Femur (tissue), 1 donor: ENCODE measurements around the gene STAT5B.
A peak's percentile ranks its signal among the peaks of the same experiment; 100 is the strongest.

Experiments used
- DNase-seq: peaks from one replicate; pipeline ENCODE4 v3.0.0-alpha.2; 2017

The STAT5B gene

GRCh38 chr17:42284024-42284369 lies 7.8 kb upstream of the STAT5B start:
- no peak for DNase-seq

DNA sequence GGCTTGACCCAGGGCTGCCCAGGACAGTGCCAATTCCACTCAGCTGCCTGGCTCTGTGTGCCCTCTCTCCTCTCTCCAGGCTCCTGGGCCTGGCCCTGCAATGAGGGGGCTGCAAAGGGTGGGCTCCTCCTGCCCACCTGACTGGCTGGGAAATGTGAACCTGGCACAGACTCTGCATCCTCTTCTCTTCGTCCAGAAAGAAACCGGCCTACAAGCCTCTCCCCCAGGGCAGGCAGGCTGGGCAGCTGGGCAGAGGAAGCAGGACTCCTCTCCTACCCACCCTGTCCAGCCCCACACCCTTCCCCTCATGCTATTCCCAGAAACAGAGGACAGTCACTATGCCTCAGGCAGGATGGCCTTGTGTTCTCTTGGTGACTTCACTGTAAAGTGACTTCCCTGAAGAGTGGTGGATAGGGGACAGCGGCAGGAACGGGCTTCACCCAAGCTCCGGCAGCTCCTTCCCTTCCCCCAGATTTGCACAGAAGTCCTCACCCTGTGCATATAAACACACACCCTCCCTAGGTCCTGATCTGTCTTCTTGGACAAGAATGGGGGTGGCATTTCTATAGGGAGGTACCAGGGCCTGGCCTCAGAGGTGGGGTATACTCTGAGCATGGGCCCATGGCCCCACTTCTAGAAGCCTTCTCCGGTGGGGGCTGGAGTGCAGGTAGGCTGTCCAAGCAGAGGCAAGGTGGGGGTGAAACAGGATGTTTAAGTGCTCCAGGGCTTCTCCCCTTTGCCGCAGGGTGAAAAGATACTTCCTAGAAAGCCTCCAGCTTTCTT lies 7.2 kb upstream of the STAT5B start:
- no peak for DNase-seq

DNA sequence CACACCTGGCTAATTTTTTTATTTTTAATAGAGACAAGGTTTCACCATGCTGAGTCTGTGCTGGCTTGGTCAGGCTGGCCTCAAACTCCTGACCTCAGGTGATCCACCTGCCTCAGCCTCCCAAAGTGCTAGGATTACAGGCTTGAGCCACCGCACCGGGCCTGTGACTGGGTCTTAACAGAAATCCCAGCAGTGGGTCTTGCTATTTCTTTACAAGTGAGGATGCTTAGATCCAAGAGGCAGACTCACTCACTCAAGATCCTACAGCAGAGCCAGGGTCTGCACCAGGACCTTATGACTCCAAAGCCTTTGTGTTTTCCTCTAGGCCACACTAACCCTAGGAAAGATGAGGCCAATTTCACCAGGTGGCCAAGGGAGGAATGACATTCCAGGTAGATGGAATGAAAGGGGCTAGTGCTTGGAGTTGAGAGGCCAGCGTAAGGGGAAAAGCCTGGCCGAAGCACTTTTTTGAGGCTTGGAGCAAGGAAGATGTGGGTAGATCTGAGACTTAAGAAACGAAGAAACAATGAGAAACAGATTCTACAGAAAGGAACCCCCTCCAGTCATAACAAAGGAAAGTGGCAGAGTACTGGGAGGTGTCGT lies 6.4 kb upstream of the STAT5B start:
- DNase-seq, result no peak

- DNase-seq, result no peak
These were observed 5.4 kb upstream of the STAT5B start for GRCh38 chr17:42281571-42282096.

DNA sequence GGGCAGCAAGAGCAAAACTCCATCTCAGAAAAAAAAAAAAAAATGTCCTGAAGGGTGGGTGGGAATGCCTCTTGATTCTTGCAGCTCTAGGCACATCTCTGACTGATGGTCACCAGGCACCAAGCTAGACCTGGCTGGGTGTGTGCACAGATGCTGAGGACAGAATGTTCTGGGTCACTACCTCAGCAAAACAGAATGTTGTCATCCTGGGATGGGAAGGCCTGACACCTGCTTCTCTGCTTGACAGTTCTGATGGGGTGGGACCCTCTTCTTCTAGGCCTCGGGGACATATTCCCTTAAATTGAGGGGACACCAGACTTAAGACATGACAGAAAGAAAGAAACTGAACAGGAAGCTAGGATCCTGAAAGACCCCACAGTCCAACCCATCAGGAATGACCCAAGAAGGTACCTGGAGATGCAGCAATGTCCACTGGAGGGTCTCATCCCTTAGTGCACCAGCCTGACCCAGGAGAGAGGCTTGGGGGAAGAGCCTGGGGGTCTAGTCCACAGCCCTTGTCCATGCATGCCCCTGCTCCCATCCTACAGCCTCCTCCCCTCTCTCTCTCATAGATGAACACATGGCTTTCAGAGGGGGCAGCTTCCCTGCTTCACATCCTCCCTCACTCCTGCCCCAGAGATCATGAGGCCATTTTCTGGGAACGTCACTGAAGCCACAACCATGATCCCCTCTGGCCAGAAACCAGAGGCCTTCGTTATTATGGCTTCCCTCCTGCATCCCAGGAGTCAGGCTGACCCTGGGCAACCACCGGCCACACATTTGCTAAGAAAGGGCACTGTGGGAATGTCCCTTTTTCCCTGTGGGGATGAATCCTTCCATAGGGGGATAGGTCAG lies 3.8 kb upstream of the STAT5B start:
- DNase-seq, result no peak

GRCh38 chr17:42277342-42277712 lies 1.1 kb upstream of the STAT5B start:
- DNase-seq, result no peak

DNA sequence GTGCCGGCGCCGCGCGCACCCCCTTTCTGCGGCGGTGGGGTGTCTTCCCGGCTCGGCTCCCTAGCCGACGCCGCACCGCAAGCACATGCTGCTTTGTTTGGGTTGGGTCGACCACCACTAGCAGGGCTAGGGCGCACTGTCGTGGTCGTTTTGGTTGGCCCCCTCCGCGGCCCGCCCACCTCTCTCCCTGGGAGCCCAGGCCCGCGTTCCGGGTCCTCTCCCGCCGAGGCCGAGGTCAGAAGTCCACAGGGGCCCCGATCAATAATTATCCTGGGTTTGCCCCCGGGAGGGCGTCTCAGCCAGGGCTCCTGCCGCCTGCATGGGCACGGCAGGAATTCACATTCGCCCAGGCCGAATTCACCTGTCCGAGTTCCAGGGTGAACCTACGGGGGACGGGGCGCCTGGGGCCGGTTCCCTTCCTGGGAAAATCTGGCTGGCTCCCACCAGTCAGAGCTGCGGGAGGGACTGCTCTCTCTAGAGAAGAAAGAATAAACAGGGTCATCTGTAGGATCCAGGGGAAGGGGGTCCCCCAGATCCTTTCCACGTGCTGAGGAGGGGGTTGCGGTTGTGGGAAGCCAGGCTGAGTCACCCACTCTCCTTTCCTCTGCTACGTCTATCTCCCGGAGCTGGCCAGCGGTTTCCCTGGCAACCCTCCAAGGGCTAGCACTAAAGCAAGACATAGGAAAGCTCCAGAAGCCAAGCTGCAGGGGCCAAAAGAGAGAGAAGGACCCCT lies 584 bp upstream of the STAT5B start:
- DNase-seq, result peak; percentile 84

DNA sequence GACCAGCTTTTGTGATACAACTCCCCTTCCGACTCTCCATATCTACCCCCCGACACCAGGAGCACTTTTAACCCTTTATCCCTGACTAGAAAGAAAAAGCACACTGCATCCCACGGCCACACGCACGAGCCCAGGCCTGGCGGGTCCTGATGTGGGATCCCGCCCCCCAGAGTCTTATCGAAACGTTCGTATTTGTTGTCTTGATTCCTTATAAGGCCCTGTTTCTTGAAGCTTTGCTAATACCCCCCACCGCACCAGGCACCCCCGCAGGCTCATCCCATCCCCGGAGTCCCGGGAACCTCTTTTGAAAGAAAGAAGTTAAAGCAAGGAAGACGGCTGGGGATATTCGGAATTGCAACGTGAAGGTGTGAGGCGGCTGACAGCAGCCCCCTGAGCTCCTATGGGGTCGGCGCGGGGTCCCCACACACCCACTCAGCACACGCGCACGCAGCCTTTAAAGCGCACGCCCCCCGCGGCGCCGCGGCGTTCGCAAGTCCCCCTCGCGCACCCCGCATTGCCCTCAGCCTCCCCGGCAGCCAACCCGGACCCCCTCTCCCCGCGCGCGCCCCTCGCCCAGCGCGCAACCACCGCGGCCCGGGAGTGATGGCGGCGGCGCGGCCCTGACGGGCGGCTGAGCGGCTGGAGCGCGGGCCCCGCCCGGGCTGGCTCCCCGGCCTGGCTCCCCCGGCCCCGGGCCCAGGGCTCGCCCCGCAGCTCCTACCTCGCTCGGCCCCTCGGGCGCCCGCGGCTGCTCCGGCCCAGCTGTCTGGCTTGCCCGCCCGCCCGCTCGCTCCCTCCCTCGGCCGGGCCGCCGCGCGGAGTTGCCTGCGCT lies 448 bp downstream of the STAT5B start:
- peak; percentile 46 for DNase-seq

DNA sequence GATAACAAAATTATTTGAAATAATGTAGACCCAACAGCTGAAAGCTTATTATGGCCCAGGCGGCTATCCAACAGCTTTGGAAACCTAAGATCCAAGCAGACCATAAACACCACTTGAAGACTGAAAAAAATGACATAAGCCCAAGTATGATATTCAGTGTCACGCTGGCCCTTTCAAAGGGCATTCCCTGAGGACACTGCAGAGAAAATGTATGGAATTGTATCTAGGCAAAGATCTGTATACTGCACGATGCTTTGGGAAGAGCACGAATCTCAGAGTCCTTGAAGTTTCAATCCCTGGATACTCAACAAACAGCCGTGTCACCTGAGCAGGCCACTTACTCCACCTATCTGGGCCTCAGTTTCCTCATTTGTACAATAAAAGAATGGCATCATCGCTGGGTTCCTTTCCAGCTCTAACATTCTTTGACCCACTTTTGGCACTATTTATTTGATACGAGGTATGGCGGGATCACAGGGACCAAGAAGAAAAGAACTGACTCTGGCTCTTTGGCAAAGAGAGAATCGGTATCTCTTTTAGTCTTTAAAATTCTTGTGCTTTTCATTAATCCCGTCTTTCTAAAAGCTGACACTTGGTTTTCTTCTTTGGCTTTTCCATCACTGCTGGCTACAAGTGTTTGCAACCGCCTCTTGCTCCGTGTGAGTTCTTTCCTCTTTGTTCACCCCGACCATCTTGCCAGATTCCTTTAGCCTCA lies 1.2 kb downstream of the STAT5B start:
- no peak for DNase-seq

DNA sequence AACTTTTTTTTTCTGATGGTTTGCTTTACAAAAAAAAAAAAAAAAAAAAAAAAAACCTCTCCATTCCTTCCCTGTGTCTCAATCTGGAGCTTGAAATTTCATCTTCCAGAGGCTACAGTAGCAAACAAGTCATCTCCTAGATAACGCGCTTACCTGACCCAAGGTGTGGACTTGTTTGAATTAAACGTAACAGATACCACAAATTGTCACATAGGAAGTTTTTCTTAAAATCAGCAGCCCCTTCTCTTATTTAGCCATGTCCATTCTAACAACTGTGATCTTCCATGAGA lies 2.0 kb downstream of the STAT5B start:
- no peak for DNase-seq

DNA sequence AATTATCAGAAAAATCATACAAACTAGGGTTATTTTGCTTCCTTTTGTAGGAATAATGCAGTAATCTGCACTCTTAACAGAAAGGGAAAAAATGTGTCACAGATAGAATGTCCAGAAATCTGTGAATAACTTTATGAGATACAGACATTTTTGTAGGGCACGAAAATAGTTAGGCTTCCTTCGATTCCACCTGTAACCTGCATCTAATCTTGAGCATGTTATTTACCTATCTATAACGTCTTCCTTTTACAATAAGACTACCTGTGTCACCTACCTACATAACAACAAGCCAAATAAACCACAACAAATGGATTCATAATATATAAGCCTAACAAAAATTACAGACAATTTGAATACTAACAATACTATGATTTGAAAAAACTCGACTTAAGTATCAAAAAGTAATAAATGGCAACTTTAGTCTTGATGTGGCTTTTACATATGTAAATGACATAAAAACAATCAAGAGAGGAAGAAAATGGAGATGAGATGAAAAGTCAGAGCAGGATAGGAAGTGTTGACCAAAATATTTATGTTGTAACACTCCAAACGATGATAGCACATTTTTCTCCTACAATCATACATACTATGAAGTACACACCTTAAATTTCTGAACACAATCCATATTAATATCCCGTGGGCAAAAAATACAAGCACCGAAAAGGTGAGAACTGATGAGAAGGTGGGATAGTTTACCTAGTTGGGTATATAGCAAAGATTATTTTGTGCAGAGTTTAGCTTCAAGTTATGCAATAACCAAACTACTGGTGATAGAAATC lies 2.5 kb downstream of the STAT5B start:
- no peak for DNase-seq

- no peak for DNase-seq
These were observed 3.9 kb downstream of the STAT5B start for GRCh38 chr17:42272162-42272907.

DNA sequence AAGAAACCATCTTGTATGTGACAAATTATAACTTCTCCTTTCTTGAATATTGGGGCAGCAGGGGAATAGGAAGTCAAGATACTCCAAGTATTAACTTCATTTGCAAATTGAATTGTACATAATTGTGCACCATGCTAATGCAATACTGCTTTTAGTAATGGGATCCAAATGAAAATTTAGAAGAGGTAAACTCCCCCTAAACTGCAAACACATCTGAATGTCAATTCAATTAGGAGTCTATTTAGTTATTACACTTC lies 4.5 kb downstream of the STAT5B start:
- no peak for DNase-seq

- DNase-seq, result no peak
These were observed 5.0 kb downstream of the STAT5B start for GRCh38 chr17:42271006-42271778.

- no peak for DNase-seq
These were observed 5.6 kb downstream of the STAT5B start for GRCh38 chr17:42270596-42270995.

DNA sequence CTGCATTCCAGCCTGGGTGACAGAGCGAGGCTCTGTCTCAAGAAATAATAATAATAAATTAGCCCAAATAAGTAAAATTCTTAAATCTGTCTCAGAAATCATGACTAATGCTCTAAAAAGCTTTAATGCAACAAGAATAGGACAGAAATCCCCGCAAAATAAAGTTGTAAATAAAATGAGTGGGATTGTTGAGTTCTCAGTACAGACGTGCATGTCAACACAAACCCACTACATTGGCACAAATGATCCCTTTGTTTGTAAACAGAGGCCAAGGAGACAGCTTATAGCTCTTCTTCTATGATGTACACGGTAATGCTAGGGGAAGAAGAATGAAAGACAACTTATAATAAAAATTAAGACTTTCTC lies 6.0 kb downstream of the STAT5B start:
- no peak for DNase-seq

DNA sequence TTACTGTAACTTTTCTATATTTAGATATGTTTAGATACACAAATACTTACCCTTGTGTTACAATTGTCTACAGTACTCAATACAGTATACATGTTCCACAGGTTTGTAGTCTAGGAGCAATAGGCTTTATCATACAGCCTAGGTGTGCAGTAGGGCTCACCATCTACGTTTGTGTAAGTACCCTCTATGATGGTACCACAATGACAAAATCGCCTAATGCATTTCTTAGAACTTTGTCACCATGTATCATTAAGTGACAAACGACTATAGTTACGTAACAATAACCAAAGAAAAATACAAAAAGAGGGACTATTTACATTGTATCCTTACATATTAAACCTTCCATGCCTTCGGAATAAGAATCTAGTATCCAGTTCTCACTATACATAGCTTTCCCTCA lies 8.0 kb downstream of the STAT5B start:
- no peak for DNase-seq

GRCh38 chr17:42266918-42267766 lies 9.0 kb downstream of the STAT5B start:
- no peak for DNase-seq

- DNase-seq, result no peak
These were observed 9.7 kb downstream of the STAT5B start for GRCh38 chr17:42266462-42266861.
